Activated naive CD8-positive, alpha-beta T cell treated with anti-CD3 and anti-CD28 coated beads for 36 hours (primary cell): ENCODE data around the gene PPM1H. TPM values are rescaled to one million over a fixed set of nuclear protein-coding genes. Genes with fewer than 3 reads are reported as not detected.

Source experiments
- DNase-seq: peaks from one replicate; pipeline ENCODE4 v3.0.0; 2021
- H3K27ac Mint-ChIP-seq: one replicate; pipeline ENCODE4 v1.8.0; 2022; ENCODE audit warnings: mild to moderate bottlenecking, moderate library complexity, mixed read lengths
- H3K27me3 Mint-ChIP-seq: one replicate; pipeline ENCODE4 v1.8.0; 2022; ENCODE audit warnings: mild to moderate bottlenecking, mixed read lengths
- H3K36me3 Mint-ChIP-seq: one replicate; pipeline ENCODE4 v1.8.0; 2021; ENCODE audit warnings: mild to moderate bottlenecking, mixed read lengths
- H3K4me1 Mint-ChIP-seq: one replicate; pipeline ENCODE4 v1.8.0; 2021; ENCODE audit warnings: mixed read lengths
- H3K4me3 Mint-ChIP-seq: one replicate; pipeline ENCODE4 v1.8.0; 2022; ENCODE audit warnings: mild to moderate bottlenecking, moderate library complexity, mixed read lengths
- H3K9me3 Mint-ChIP-seq: one replicate; pipeline ENCODE4 v1.8.0; 2022; ENCODE audit warnings: mixed read lengths
- total RNA-seq, 2 experiments: library from RNA; stranded (reverse); gene quantifications; one replicate each; pipeline ENCODE4 v1.2.3, GENCODE V29; 2021

The PPM1H gene
- total RNA-seq, 2 experiments from 2014 or later: 0.04 TPM; not detected in 1

GRCh38 chr12:62597253-62597652 is 337.7 kb downstream of the PPM1H start:
- peaks cover 6% of the 10 kb centered on the region for H3K36me3 Mint-ChIP-seq
- H3K27me3 Mint-ChIP-seq: no peaks in the 10 kb centered on the region
- no peak for DNase-seq
- no peak overlapping the region for H3K27ac Mint-ChIP-seq
- H3K4me1 Mint-ChIP-seq: peaks cover 9% of the 10 kb centered on the region
- no peak overlapping the region for H3K4me3 Mint-ChIP-seq
- no peaks in the 10 kb centered on the region for H3K9me3 Mint-ChIP-seq

Other genes starting within 250 kb of the PPM1H start
- not detected for gene AVPR1A, start 216.1 kb upstream of the PPM1H start, total RNA-seq